ENCODE measurements around the gene BRI3BP.
"Not testable (repeated sequence)": the region's sequence is repeated elsewhere in the genome, so short reads cannot be mapped to it uniquely, and the experiment has no call there.

The BRI3BP gene

DNA sequence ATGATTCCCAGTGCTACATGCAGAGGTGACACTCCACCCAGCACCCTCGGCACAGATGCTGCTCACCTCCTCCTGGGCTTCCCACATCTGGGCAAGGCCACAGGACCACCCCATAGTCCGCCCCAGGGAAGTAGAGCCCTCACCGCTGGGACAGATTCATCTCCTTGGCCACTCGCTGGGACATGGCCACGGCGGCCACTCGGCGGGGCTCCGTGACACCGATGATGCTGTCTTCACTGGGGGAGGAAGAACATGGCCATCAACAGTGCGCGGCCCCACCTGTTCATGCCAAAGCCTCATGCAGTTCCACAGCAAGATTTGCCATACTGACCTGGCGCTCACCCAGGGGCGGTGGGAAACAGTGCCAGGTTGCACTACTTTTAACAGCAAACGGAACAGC, 18.2 kb upstream of the BRI3BP start:
- DNase-seq (ENCODE audit: low read depth) = no peak

DNA sequence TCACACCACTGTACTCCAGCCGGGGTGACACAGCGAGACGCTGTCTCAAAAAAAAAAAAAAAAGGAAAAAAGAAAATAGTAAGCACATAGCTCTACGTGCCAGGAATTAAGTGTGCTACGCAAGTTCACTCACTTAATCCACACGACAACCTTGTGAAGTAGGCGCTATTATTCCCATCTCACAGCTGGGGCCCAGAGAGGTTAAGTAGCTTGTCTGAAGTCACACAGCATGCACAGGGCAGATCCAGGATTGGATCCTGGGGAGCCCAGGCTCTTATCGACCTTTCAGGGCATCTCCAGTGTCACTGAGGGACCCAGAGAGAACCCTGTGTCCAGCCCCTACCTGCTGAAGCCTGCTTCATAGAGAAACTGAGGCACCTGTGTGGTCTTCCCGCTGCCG, 16.4 kb upstream of the BRI3BP start:
- DNase-seq (ENCODE audit: low read depth) = no peak

DNA sequence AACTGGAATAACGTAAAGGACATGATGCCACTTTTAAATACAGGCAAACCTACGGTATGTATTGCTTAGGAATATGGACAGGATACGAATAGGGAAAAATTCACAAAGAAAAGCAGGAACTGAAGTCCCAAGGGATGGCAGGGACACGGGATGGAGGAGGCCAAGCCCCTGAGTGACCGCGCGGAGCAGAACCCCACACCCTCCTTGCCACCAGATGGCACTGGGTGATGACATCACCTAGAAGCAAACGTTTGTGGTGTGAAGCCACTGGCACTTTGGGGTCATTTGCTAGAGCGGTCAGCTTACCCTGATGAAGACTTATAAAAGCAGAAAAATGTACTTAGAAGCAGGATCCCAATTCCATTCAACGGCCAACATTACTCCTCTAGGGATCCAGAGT, 13.9 kb upstream of the BRI3BP start:
- DNase-seq (ENCODE audit: low read depth) = no peak

DNA sequence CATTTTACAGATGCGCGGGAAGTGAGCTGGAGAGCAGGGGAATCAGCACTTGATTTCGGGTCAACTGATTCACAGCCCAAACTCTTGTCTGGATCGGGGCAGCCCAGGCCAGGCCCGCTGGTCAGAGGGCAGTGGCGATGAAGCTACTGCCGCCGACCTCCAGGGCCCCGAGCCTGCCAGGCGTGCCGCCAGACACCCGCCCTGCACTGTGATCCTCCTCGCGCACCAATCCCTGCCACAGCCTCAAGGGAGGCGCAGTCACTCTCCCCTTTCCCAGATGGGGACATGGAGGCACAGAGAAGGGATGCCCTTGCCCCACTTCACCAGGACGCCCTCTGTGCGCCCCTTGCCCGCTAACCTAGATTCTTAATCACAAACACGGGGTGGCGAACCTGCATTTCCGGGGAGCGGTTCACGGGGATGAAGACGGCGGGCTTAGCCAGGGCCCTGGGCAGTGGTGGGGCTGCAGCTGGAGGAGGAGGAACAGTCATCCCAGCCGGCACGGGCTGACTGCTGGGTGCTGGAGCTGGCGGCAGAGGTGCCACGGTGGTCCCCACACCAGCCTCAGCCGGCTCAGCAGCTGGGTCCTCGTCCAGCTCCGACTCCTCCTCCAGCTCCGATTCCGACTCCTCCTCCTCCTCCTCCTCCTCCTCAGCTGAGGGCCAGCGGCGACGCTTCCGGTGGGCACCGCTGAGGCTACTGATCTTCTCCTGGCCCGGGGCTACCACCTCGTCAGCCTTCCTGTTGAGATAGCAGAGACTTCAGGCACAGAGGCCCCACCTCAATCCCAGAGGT, 13.2 kb upstream of the BRI3BP start:
- DNase-seq (ENCODE audit: low read depth) = no peak

DNA sequence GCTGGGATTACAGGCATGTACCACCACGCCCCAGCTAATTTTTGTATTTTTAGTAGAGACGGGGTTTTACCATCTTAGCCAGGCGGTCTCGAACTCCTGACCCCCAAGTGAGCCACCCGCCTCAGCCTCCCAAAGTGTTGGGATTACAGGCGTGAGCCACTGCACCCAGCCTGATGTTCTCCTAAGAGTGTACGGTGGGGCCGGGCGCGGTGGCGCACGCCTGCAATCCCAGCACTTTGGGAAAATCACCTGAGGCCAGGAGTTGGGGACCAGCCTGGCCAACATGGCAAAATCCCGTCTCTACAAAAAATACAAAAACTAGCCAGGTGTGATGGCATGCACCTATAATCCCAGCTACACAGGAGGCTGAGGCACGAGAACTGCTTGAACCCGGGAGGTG, 6.6 kb upstream of the BRI3BP start:
- DNase-seq (ENCODE audit: low read depth) = not testable (repeated sequence)

DNA sequence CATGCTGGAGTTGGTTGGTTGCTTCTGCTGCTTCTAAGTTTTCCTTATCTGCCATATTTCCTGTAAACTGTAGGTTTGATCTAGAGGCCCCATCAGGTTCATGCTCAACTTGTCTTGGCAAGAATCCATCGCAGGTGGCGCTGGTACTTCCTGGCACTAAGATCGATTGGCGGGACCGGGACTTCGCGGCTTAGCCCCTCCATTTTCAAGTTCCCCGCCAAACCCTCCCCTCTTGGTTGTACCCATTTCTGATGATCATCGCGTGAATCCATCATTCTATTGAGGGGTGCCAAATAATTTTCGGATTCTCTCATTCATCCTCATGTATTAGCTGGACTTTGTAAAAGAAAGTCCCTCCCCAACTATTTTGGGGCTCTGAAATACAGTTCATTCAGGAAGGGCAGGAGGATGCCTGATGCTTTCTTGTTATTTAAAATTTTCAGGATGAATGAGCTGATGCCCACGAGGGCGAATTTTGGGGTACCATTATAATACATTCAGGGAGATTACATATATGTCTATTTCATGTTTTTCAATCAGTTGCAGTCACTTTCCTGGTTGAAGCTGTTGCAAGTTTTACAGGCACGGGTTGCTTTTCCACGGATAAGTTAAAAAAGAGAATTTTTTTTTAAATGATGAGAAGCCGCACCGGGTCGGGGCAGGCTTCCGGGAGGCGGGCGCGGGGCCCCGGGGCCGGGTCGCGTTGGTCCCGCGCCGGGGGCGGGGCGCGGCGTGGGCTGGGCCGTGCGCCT, 395 bp upstream of the BRI3BP start:
- peak; percentile 64 for DNase-seq (ENCODE audit: low read depth)

DNA sequence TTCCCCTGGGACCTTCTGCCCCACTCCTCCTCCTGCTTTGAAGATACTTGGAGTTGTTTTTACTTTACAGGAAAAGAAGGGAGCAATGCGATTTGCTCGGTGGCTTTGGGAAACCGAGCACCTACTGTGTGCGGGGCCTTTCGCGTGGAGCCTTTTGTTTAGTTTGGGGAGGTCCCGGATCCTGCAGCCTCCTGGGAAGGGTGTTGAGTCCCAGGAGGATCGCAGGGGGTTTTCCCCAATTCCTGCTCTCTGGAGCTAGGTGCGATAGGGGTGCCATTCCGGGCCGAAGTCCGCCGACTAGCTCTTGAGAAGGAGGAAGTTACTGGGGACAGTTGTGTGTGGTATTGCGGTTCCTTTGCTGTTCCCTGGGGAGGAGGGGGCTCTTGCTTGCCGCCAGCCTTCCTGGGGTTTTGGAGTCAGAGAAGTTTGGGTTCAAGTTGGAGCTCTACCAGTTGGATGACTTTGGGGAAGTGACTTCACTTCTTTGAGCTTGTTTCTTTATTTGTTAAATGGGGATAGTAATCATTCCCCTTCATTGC, 1.1 kb downstream of the BRI3BP start:
- no peak for DNase-seq (ENCODE audit: low read depth)

DNA sequence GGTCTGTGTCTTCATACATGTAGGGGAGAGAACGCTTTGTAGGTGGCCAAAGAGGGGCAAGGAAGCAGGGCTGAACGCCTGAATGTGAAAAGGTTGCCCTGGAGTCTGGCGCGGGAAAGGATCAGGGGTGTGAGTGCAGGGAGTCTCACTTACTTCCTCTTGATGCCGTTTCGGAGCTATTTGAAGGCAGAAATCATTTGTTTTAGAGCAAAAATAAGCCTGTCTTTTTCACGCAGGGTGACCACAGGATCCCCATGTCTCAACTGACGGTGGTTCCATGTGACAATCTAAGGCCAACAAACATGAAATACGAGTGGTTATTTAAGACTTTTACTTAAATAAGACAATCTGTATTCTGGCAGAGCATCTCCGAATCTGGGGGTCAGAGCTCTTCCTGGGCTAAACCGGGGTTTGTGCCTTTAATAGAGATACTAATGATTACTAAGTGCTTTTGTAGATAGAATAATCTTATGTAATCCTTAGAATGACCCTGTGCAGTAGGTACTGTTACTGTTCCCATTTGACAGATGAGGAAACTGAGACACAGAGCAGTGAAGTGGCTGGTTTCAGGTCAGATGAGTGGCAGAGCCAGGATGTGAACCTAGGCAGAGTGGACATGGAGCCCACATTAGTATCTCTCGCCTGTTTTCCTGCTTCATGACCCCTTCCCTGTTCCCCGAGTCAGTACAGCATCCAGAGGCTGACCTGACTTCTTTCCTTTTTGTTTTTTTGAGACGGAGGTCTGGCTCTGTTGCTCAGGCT, 1.9 kb downstream of the BRI3BP start:
- DNase-seq (ENCODE audit: low read depth) = no peak

DNA sequence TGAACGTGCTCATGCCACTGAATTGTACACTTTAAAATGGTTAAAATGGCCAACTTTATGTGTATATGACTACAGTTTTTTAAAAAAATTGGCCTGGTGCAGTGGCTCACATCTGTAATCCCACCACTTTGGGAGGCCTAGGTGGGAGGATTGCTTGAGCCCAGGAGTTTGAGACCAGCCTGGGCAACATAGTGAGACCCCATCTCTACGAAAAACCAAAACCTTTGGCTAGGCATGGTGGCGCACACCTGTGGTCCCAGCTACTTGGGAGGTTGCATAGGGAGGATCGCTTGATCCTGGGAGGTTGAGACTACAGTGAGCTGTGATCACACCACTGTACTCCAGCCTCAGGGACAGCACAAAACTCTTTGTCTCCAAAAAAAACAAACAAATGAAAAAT, 5.3 kb downstream of the BRI3BP start:
- no peak for DNase-seq (ENCODE audit: low read depth)

DNA sequence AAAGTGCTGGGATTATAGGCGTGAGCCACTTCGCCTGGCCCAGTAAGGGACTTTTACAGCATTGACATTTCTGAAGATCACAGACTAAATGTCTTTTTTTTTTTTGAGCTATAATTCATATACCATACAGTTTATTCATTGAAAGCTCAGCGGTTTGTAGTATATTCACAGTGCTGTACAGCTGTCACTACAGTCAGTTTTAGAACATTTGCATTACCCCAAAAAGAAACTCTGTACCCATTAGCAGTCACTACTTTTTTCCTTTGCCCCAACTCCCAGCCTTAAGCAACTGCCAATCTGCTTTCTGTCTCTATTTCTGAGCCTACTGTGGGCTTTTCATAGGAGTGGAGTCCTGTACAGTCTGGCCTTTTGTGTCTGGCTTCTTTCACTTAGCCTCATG, 8.2 kb downstream of the BRI3BP start:
- DNase-seq (ENCODE audit: low read depth) = no peak

DNA sequence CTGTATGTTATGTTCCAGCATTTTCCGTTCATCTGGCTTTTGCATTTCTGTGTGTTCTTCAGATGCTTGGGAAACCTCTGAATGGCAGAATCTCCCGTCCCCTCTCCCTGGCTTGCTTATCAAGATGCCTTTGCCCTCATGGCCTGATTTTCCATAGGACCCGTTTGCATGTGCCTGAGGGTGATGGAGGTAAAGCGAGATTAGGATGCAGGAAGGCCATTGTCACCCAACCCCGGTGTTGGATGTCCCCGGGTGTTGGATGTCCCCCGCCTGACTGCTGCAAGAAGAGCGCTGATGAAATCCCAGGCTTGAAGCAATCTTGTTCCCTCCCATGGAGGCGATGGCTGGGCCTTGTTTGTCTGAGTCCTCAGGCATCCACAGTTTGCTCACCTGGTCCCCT, 9.6 kb downstream of the BRI3BP start:
- no peak for DNase-seq (ENCODE audit: low read depth)

DNA sequence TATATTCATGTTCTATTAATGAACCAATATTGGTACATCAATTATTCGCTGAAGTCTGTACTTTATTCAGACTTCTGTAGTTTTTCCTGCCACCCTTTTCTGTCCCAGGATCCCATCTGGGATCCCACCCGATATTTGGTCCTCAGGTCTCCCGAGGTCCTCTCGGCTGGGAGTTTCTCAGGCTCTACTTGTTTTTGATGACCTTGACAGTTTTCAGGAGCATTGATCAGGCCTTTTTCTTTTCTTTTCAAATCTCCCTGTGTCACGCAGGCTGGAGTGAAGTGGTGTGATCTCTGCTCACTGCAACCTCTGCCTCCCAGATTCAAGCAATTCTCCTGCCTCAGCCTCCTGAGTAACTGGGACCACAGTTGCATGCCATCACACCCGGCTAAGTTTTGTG, 11.2 kb downstream of the BRI3BP start:
- DNase-seq (ENCODE audit: low read depth) = no peak

DNA sequence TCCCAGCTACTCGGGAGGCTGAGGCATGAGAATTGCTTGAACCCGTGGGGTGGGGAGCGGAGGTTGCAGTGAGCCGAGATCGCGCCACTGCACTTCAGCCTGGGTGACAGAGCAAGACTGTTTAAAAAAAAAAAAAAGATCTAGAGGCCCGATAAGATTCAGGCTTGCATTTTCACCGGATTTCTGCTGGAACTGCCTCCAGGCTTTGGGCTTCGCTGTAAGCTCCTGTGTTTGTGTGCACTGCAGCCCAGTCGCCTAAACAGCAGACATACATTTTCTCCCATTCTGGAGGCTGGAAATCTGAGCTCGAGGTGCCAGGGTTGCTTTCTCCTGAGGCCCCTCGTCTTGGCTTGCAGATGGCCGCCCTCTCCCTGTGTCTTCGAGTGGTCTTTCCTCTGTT, 12.2 kb downstream of the BRI3BP start:
- DNase-seq (ENCODE audit: low read depth) = no peak

DNA sequence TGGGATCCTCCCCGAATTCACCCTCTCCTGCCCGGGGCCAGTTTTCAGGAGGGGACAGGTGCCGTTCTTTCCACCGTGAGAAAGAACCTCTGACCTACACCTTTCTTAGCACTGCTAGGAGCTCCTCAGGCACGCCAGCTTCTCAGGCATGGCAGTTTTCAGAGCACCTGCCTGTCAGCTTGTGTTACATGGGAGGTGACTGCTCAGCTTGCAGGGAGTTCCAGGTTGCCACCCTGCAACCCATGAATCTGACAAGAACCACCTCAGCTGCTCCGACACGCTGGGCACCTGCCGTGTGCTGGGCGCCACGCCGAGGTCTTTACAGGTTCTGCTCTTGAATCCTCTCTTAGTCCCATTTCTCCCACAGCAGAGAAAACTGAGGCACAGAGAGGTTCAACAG, 12.9 kb downstream of the BRI3BP start:
- DNase-seq (ENCODE audit: low read depth) = no peak

DNA sequence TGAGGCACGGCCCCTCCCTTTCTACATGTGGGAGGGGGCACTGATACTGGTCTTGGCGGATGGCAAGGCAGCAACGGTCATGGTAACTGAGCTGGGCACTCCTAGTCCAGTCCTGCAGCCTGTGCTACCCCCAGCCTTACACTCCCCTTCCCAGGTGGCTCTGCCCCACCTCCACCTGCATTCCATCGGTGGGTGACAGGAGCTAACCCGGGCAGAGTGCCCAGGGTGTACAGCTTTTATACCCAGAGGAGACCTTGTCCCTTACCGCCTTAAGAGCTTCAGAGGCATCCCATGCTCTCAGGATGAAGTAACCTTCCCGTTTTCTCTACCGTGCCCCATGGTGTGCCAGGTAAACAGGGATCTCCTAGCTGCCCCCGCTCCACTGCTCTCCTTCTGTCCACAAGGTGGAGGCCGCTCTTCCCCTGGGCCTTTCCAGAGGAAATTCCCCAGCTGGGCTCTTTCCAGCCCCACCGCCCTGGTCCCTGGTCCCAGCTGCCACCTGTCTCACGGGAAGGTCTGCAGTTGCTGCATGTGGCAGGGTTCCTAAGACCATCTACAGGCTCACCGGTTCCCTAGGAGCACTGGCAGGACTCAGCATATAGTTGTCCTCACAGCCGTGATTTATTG, 20.5 kb downstream of the BRI3BP start:
- DNase-seq (ENCODE audit: low read depth) = no peak

DNA sequence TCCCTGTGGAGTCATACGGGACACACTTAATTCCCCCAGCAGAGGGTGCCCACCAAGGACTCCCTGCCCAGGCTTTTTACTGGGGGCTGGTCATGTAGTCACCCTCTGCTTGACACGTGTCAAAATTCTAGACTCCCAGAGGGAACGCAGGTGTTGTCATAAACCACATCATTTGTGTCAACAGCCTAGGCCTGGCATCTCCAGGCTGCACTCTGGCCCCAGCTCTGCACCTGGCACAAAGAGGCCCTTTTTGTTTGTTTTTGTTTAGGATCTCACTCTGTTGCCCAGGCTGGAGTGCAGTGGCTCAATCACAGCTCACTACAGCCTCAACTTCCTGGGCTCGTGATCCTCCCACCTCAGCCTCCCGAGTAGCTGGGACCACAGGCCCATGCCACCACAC, 21.1 kb downstream of the BRI3BP start:
- no peak for DNase-seq (ENCODE audit: low read depth)

DNA sequence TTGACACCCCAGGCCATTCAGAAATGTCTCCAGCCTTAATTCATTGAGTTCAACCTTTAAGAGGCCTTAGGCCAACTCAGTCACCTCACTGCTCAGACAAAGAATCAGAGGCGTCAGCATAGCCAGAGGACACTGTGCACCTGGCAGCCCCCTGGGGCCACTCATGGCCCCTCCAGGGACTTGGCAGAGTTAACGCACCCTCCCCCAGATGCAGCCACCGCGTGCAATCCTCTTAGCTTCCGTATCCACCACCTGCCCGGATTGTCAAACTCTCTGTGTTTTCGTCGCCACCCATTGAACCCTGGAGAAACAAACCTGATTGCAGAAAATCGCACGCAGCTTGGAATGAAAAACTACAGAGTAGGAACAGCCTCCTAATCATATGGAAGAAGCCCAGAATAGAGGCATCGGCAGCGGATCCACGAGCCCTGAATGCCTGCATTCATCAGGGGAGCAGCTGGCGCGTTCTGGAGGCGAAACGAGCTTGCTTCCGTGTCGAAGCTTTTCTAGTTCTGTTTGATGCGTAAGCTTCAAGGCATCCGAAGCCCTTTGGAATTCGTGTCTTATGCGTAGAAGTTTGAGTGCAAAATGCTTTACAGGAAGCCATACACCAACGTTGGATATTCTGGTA, 22.4 kb downstream of the BRI3BP start:
- DNase-seq (ENCODE audit: low read depth) = no peak

DNA sequence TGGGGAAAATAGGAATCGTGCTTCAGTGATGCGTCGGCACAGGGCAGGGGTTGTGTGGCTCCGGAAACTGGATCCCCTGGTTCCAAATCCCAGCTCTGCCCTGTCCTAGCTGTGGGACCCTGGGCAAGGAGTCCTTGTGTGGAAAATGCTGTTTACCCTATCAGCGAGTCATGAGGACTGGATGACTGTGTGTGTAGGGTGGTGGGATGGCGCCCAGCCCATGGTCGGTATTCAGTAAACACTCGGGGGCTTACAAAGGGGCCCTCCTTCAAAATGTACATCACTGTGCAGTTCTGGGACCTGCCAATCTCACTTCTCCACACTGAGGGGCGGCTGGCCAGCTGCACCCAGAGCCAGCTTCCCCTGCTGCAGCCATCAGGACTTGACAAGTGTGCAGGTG, 24.4 kb downstream of the BRI3BP start:
- no peak for DNase-seq (ENCODE audit: low read depth)

DNA sequence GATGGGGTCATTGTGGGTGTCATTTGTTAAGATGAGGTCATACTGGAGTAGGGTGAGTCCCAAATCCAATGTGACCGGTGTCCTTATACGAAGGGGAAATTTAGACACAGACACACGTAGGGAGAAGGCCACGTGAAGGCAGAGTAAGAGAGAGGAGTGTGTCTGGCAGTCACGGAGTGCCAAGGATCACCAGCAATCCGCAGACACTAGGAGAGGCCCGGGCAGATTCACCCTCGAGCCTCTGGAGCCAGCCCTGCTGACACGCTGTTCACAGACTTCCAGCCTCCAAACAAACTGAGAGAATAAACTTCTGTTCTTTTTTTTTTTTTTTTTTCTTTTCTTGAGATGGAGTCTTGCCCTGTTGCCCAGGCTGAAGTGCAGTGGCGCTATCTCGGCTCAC, 24.9 kb downstream of the BRI3BP start:
- no peak for DNase-seq (ENCODE audit: low read depth)

DNA sequence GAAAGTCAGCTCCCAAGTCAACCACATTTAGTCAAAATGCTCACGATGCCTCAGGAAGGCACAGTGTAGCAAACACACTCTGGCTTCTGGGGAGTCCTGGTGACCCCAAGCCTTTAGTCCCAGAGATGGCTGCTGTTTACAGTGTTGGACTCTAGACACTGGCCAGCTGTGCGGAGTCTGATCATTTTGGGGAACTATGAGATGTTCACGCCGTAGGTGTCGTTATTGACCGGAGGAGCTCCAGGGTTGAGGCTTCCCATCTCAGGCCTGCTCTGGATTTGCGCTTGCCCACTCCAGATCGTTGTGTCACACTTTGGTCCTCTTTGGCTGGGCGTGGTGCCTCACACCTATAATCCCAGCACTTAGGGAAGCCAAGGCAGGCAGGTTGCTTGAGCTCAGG, 27.7 kb downstream of the BRI3BP start:
- DNase-seq (ENCODE audit: low read depth) = no peak

DNA sequence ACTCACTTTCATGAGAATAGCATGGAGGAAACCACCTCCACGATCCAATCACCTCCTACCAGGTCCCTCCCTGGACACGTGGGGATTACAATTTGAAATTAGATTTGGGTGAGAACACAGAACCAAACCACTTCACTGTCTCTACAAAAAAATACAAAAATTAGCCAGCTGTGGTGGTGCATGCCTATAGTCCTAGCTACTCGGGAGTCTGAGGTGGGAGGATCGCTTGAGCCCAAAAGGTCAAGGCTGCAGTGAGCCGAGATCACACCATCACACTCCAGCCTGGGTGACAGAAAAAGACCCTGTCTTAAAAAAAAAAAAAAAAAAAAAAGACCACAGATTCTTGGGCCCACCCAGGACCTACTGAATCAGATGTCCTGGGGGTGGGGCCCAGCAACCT, 28.3 kb downstream of the BRI3BP start:
- no peak for DNase-seq (ENCODE audit: low read depth)

DNA sequence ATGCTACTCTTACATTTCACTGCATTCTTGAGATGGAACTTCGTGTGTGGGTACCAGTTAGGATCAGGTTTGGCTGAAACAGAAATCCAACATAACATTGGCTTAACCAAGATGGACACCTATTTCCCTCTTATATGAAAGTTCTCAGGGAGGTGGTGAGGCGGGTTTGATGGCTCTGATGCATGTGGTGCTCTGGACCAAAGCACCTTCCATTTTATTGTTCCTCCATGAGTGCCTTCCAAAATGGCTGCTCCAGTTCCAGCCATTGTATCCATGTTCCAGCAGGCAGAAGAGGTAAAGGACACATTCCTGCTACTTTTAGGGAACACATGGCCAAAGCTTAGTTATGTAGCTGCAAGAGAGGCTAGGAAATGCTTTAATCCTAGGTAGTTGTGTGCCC, 29.6 kb downstream of the BRI3BP start:
- no peak for DNase-seq (ENCODE audit: low read depth)

Measured in stimulated activated CD8-positive, alpha-beta memory T cell treated with anti-CD3 and anti-CD28 coated beads, Interleukin-12 subunit alpha, Interleukin-12 subunit beta, amount 100 ng/mL, for 4 hours (primary cell).